GM19467 (cell line): ENCODE results near the gene MBL2.

Experiments used
- ATAC-seq: cut with Tn5 transposase; IDR thresholded peaks from one replicate; pipeline ENCODE4 v1.9.1; 2021; ENCODE audit warnings: mild to moderate bottlenecking, moderate library complexity; ENCODE audit not compliant: unreplicated experiment

MBL2 gene

DNA sequence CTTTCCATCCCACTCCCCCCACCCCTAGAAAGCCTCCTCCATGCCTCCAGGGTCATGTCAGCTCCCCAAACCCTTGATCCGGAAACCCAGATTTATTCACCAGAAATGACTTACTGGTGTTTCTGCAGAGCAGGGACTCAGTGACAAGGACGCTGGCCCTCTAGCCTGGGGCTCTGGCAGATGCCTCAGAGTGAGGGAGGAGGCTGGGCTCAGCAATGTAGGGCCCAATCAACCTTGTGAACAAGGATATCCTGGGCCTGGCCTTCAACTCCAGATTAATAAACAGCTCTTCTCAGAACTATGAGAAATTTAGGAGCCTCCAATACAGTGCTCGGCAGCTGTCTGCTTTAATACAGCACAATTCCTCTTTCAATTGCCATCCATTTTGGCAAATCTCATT is at the start of gene MBL2:
TSS of gene MBL2 (minus strand) at position 162 of the 400 bp plus-strand sequence. CDS start 1,149 bp downstream, outside the sequence.
- ATAC-seq: no peak

DNA sequence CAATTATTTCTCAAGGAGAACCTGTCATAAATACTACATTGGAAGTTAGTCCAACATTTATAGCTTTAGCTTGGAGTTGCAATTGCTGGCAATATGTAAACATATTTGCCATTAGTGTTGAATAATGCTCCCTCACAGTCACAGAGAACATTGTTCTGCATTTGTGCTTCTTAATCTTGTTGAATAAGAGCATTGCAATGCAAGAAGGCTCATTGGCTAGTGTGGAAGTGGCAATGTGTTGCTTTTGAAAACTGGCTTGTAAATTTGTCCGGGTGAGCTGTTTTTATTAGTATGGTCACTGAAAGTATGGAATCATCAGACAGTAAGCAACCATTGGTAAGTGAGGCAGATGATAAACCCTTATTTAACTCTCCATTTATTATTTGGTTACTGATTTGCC is 47.7 kb upstream of the MBL2 start:
- no peak for ATAC-seq

GRCh38 chr10:52818019-52818418 is 45.4 kb upstream of the MBL2 start:
- peak; percentile 92 for ATAC-seq

GRCh38 chr10:52814506-52814905 is 41.9 kb upstream of the MBL2 start:
- peak; percentile 40 for ATAC-seq

GRCh38 chr10:52811776-52812175 is 39.2 kb upstream of the MBL2 start:
- no peak for ATAC-seq

DNA sequence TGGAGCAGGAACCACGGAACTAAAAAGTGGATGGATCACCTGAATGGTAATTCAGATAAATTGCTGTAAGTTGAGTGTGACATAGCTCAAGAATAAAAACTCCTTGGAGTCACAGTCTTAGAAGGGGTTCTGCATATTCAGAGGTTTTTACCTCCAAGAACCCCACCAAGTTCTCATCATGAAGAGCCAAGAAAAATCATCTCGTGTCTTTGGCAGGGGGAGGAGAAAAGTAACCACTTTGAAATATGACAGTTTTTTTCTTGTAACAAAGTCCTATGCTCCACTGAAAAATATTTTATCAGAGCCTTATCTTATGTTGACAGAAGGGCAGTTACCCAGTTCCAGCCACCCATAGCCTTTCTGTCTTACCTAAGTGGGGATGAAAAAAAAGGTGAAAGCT is 38.2 kb upstream of the MBL2 start:
- ATAC-seq: no peak

- ATAC-seq: no peak
These were observed 35.2 kb upstream of the MBL2 start for GRCh38 chr10:52807803-52808202.

DNA sequence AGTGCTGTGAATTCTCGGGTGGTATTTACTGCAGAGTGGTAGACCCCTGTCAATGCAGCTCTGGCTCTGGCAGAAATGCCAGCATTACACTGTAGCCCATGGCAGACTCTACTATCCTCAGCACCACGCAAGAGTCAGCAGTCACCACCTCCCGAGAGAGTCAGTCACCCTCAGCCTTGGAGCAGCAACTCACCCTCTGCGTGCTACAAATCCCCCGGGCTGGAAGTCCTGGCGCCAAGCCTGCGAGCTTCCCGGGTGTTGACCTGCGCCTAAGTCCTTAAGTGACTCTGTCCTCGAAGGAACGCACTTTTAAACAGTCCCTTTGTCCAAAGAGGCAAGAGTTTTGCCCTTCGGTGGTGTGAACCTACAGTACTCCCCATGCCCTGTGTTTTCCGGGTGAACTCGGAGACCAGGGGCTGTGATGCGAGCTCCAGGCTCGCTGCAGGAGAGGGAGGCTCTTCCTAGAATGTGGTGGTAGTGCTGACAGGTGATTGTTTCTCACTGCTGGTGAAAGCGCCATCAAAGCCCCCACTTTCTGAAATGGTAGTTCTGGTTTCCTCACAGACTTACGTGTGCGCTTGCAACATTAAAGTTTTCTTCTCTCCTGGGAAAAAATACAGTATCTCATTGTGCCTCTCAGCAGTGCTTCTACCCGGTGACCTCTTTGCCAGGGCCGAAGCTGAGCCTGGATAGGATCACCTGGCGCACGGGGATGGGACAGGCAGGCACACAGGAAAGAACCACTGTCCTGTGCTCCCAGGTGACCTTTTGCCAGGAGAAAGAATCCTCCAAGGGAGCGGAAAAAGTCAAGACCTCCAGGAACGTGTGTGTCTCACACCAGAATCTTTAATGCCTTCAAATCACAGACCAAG is 33.1 kb upstream of the MBL2 start:
- ATAC-seq: no peak

- ATAC-seq: no peak
These were observed 29.4 kb upstream of the MBL2 start for GRCh38 chr10:52801947-52802346.

DNA sequence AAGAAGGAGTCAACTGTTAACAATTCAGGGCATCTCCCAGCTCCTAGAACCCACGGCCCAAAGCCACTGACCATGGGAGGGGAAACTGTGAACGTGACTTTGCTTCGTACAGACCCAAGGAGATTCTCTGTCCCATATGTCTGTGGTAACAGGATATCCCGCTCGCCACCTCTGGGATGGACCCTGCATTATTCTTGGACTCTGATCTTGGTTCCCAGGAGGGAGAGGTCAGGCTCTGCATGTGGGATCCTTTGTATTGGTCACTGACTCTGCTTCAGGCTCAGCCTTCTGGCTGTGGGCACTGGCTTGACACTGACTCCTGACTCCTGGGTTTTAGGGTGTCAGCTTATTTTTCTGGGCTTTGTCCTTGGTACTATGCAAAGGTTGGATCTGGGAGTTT is 13.5 kb upstream of the MBL2 start:
- ATAC-seq: no peak

- ATAC-seq: no peak
These were observed 12.8 kb upstream of the MBL2 start for GRCh38 chr10:52785418-52785817.

- no peak for ATAC-seq
These were observed 11.1 kb upstream of the MBL2 start for GRCh38 chr10:52783726-52784125.

- no peak for ATAC-seq
These were observed 10.0 kb upstream of the MBL2 start for GRCh38 chr10:52782554-52782953.

DNA sequence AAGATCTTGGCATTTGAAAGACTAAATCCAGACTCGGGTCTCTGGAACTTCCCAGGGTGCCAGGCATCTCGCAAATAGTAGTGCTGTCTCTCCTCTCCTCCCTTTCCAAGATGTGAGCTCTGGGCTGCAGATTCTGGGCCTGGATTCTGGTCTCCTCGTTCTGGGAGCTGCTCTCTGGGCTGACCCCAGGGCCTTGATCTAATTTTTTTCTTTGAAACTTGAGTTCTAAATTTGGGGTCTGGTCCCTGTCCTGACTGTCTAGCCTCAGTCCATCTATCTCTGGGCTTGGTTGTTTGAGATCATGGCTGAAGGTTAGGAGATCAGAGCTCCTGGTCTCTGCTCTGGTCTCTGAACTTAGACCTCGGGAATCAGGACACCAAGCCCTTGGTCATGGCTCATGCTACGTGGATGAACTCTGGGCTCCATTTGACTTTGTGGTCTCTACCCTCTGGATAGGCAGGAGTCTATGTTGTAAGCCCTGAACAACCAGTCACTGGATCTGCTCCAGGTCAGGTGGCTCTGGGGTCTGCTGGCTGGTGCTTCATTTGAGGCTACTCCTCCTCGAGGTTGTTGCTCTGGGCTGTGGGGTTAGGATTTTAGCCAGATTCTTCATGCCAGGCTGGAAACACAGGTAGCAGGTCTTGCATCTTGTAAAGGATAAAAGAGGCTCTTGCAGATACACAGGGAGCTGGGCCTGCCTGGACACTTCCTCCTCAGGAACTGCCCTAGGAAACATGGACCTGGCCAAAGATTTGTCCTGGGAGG is 8.0 kb upstream of the MBL2 start:
- ATAC-seq: no peak

- peak; percentile 96 for ATAC-seq
These were observed 7.2 kb upstream of the MBL2 start for GRCh38 chr10:52779541-52780390.

- ATAC-seq: no peak
These were observed 6.2 kb upstream of the MBL2 start for GRCh38 chr10:52778511-52779392.

- ATAC-seq: no peak
These were observed 4.8 kb upstream of the MBL2 start for GRCh38 chr10:52777414-52777813.

DNA sequence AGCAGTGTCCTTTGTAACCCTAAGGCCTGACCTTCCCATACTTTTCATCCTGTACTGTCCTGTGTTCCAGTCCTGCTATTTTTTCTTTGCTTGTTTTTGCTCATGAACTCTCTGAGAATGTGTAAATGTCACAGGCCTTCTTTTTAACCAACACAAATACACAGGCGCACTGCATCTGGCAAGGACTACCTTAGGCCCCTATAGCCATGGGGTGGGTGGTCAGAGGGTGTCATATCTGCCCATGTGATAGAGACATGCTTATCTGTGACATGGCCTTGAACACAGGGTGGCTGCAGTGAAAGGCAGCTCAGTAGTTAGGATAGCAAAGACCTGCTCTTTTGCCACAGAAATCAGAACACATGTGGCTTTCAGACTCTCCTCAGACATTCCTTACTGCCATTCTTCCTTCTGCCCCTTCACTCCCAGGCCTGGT is 3.9 kb upstream of the MBL2 start:
- ATAC-seq: no peak

DNA sequence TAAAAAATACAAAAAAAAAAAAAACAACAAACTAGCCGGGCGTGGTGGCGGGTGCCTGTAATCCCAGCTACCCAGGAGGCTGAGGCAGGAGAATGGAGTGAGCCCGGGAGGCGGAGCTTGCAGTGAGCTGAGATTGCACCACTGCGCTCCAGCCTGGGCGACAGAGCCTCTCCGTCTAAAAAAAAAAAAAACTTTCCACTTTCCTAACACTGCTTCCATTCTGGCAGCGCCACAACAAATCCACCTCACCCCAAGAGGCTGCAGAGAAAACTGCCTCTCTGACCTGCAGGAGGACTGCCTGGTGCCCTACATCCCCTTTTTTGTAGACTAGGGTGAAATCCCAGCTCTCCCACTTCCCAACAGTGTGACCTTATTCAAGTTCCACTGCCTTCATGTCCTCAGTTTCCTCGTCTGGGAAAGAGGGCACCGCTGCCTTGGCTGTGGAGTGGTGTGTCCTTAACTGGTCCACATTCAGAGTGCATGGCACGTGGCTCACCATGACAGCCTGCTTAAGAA is 2.6 kb upstream of the MBL2 start:
- ATAC-seq: no peak

DNA sequence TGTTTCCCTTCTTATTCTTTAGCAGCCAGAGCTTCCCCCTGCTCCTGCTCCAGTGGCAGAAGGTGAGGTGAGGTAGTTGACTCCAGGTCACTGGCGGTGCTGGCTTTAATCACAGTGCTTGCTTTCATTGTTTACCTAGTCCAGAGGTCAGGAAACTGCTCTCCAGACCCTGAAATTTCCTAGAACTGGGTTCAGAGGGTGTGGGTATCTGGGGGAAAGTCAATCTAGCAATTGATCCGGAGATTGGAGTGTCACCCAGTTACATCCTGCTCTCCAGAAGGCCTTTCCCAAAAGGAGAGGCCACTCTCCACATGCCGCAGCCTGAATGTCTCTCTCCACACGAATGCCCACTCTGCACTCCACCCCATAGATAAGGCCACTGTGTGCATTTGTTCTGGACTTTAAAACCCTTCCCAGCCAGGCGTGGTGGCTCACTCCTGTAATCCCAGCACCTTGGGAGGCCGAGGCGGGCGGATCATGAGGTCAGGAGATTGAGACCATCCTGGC is 2.1 kb upstream of the MBL2 start:
- ATAC-seq: no peak
